ENCODE measurements around the gene ADAMTS16. TPM values are rescaled to one million over a fixed set of nuclear protein-coding genes. Genes with fewer than 3 reads are reported as not detected.

The ADAMTS16 gene
- total and polyA plus RNA-seq, 4 donors: 5.0 to 12.3 (median 6.5) TPM

DNA sequence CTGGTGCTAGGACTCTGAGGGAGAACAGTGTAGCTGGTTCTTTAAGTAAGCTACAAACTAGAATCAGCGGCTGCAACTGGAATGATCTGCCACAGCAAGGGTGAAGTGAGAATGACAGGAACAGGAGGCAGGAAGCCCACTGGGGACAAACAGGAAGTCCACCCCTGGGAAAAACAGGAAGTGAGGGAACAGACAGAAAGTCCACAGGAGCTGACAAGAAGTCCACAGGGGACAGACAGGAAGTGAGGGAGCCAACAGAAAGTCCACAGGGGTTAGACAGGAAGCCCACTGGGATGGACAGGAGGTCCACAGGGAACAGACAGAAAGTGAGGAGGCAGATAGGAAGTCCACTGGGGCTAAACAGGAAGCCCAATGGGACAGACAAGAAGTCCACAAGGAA lies 15.5 kb downstream of the ADAMTS16 start:
- Histone ChIP-seq H3K27ac (ENCODE audit: low read depth, low read length) (no peak overlapping the region), H3K9me3 (ENCODE audit: control insufficient read depth, insufficient read depth, low read length) (no peaks in the 10 kb centered on the region), H3K27me3 (ENCODE audit: control insufficient read depth, insufficient read depth, low read length) (no peaks in the 10 kb centered on the region), H3K4me1 (ENCODE audit: control insufficient read depth, insufficient read depth, low read length) (no peaks in the 10 kb centered on the region), H3K36me3 (ENCODE audit: control insufficient read depth, insufficient read depth, low read length) (no peaks in the 10 kb centered on the region), H3K4me3 (ENCODE audit: low read depth, low read length) (no peak overlapping the region)
- no peak for DNase-seq (ENCODE audit: low read depth in 4 of 6, low spot score in 6 of 6)
- WGBS (ENCODE audit: insufficient coverage): 90% methylated on average over 1 of the region's 1 CpG

DNA sequence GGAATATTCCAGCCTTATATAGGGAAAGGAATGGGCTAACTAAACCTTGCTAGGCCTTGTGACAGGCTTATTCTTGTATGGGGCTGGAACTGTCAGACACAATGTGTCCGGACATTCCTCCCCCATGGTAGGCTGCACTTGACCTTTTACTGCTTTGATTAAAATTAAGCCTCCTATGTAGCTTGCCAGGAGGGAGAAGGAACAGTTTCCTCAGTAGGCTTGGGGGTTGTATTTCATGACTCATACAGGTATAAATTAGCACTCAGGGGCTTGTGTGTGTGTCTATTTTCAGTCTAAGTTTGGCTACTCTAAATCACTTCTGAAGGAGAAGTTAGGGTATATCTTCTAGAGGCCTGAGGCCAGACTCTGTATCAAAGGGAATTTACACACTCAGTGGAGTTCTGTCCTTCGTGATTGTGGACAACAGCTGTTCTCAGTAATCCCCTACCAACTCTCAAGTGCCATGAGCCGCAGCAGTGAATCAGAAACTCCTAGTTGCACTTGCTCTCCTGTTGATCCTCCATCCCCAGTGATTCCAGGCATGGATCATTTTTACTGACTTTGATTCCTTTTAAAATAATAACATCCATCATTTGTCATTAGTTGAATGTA lies 16.4 kb downstream of the ADAMTS16 start:
- no peaks in the 10 kb centered on the region for H3K4me1 ChIP-seq (ENCODE audit: control insufficient read depth, insufficient read depth, low read length)
- no peaks in the 10 kb centered on the region for H3K27me3 ChIP-seq (ENCODE audit: control insufficient read depth, insufficient read depth, low read length)
- 60% methylated on average over 3 of the region's 3 CpGs for WGBS (ENCODE audit: insufficient coverage)
- H3K36me3 ChIP-seq (ENCODE audit: control insufficient read depth, insufficient read depth, low read length): no peaks in the 10 kb centered on the region
- DNase-seq (ENCODE audit: low read depth in 4 of 6, low spot score in 6 of 6): no peak
- no peak overlapping the region for H3K27ac ChIP-seq (ENCODE audit: low read depth, low read length)
- H3K4me3 ChIP-seq (ENCODE audit: low read depth, low read length): no peak overlapping the region
- H3K9me3 ChIP-seq (ENCODE audit: control insufficient read depth, insufficient read depth, low read length): no peaks in the 10 kb centered on the region

DNA sequence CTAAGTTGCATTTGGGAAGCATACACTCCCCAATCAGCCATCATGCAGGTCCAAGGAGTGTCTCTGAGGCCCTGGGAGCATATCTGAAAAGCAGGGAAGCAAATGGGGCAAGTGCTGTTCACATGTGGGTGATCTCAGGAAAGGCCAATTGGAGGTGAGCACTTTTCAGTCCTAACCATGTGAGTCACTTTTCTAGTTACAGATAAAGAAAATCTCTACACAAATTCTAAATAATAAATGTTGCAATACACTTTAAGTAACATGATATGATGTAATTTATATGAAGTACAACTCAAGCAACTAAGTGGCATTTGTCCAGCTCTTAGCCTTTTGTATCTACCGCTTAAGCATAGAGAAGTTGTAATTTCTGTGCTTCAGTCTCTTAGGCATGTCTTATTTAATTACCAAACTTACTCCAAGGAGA lies 18.4 kb downstream of the ADAMTS16 start:
- Histone ChIP-seq H3K27ac (ENCODE audit: low read depth, low read length) (no peak overlapping the region), H3K4me1 (ENCODE audit: control insufficient read depth, insufficient read depth, low read length) (no peaks in the 10 kb centered on the region), H3K36me3 (ENCODE audit: control insufficient read depth, insufficient read depth, low read length) (no peaks in the 10 kb centered on the region), H3K27me3 (ENCODE audit: control insufficient read depth, insufficient read depth, low read length) (no peaks in the 10 kb centered on the region), H3K4me3 (ENCODE audit: low read depth, low read length) (no peak overlapping the region), H3K9me3 (ENCODE audit: control insufficient read depth, insufficient read depth, low read length) (no peaks in the 10 kb centered on the region)
- WGBS (ENCODE audit: insufficient coverage): no CpG with 5 or more reads among the region's 1 CpG
- DNase-seq (ENCODE audit: low read depth in 4 of 6, low spot score in 6 of 6): no peak

DNA sequence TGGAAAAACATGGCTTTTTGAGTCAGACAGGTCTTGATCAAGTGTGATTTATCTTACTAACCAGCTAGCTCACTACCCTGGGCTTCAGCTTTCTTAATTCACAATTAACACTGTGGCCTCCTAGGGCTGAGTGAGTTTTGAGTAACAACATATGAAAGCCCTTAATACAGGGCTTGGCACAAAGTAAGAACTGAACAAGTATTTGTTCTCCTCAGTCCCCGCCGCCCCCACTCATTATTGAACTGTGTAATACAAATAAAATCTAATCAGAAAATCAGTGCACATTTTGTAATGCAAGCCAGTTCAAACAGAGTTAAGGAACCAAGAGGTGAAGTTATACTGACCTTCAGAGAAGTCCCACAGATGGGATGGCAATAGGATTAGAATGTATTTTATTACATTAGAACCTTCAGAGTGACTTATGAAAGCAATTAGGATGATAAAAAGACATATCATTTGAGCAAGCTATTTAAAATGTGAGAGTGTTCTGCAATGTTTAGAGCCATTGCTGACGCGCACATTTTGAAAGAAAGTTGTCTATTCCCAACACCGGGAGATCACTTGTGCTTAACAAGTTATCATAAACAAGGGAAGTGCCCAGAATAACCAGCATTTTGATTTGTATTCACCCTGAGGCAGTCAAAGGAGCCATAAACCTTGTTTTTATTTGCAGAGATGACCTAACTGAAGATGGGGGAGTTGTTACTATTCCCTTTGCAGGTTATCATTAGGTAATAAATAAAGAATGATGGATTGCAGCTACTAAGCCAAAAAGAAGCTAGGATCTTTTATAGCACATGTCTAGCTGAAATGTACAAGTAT lies 19.4 kb downstream of the ADAMTS16 start:
- WGBS (ENCODE audit: insufficient coverage): 49% methylated on average over 3 of the region's 5 CpGs
- peak in 1 of 6 donors; percentile 21 for DNase-seq (ENCODE audit: low read depth in 4 of 6, low spot score in 6 of 6)
- no peak overlapping the region for H3K27ac ChIP-seq (ENCODE audit: low read depth, low read length)
- H3K9me3 ChIP-seq (ENCODE audit: control insufficient read depth, insufficient read depth, low read length): no peaks in the 10 kb centered on the region
- no peak overlapping the region for H3K4me3 ChIP-seq (ENCODE audit: low read depth, low read length)
- H3K4me1 ChIP-seq (ENCODE audit: control insufficient read depth, insufficient read depth, low read length): peaks cover 4% of the 10 kb centered on the region
- no peaks in the 10 kb centered on the region for H3K36me3 ChIP-seq (ENCODE audit: control insufficient read depth, insufficient read depth, low read length)
- no peaks in the 10 kb centered on the region for H3K27me3 ChIP-seq (ENCODE audit: control insufficient read depth, insufficient read depth, low read length)

DNA sequence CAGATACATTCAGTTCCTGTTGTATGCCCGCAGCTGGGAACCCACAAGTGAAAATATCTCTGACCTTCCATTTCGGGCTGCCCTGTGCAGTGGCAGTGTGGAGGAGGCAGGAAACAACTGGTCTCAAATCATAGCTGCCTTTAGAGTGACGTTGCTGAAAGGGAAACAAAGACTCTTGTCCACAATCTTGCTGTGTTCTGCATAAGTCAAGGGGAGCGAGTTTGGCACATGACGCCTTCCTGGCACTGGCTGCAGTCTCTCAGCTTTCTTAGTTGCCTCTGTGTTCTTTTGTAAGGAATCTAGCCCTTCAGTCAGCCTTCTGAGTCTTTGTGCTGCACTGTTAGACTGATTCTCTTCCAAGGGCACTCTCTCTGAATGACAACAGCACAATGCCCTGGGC lies 24.0 kb downstream of the ADAMTS16 start:
- Histone ChIP-seq H3K27ac (ENCODE audit: low read depth, low read length) (peak overlapping the region; percentile 86), H3K9me3 (ENCODE audit: control insufficient read depth, insufficient read depth, low read length) (no peaks in the 10 kb centered on the region), H3K27me3 (ENCODE audit: control insufficient read depth, insufficient read depth, low read length) (no peaks in the 10 kb centered on the region), H3K4me1 (ENCODE audit: control insufficient read depth, insufficient read depth, low read length) (peaks cover 10% of the 10 kb centered on the region), H3K4me3 (ENCODE audit: low read depth, low read length) (no peak overlapping the region), H3K36me3 (ENCODE audit: control insufficient read depth, insufficient read depth, low read length) (no peaks in the 10 kb centered on the region)
- 38% methylated on average over 5 of the region's 5 CpGs for WGBS (ENCODE audit: insufficient coverage)
- peak in 2 of 6 donors; percentile 27 to 60 for DNase-seq (ENCODE audit: low read depth in 4 of 6, low spot score in 6 of 6)

DNA sequence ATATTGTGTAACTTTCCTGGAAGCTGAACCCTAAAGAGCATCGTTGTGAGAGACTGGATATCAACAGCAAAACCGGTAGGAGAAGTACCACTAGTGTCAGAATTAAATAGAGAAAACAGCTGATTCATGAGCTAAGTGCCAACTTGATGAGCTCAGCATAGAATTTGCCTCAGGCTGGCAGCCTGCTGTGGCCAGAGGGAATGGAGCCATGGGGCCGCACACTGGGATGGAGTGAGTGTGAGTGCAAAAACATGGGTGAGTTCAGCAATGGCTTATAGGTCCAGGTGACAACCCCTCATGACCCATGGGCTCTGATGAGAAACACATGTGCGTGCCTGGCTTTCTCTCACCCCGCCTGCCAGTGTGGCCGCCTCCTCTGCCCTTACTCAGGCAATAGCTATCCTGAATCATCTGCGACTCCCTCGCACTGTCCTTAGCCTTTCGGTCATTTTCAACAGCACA lies 25.4 kb downstream of the ADAMTS16 start:
- WGBS (ENCODE audit: insufficient coverage): 90% methylated on average over 9 of the region's 9 CpGs
- H3K4me1 ChIP-seq (ENCODE audit: control insufficient read depth, insufficient read depth, low read length): peaks cover 10% of the 10 kb centered on the region
- H3K9me3 ChIP-seq (ENCODE audit: control insufficient read depth, insufficient read depth, low read length): no peaks in the 10 kb centered on the region
- H3K4me3 ChIP-seq (ENCODE audit: low read depth, low read length): no peak overlapping the region
- H3K27me3 ChIP-seq (ENCODE audit: control insufficient read depth, insufficient read depth, low read length): no peaks in the 10 kb centered on the region
- H3K27ac ChIP-seq (ENCODE audit: low read depth, low read length): no peak overlapping the region
- DNase-seq (ENCODE audit: low read depth in 4 of 6, low spot score in 6 of 6): no peak
- no peaks in the 10 kb centered on the region for H3K36me3 ChIP-seq (ENCODE audit: control insufficient read depth, insufficient read depth, low read length)

DNA sequence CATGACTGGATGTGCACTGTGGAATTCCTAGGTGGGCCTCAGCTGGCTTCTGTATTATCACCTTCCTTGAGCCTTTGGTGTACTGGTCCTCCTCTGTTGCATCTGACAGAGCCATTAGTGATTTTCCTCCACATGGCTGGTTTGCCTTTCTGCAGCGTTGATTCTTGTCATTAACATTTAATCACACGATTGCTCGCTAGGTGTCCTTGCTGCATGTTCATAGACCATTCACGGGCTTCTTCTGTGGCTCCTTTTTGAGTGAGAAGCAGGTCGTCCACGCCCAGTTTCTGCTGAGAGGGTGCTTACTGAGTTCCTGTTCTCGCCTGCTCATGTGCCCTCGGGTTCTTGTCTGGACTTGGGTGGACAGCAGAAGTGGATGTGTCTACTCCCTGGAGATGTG lies 29.3 kb downstream of the ADAMTS16 start:
- DNase-seq (ENCODE audit: low read depth in 4 of 6, low spot score in 6 of 6): no peak
- Histone ChIP-seq H3K27ac (ENCODE audit: low read depth, low read length) (no peak overlapping the region), H3K9me3 (ENCODE audit: control insufficient read depth, insufficient read depth, low read length) (no peaks in the 10 kb centered on the region), H3K4me1 (ENCODE audit: control insufficient read depth, insufficient read depth, low read length) (peaks cover 6% of the 10 kb centered on the region), H3K4me3 (ENCODE audit: low read depth, low read length) (no peak overlapping the region), H3K27me3 (ENCODE audit: control insufficient read depth, insufficient read depth, low read length) (no peaks in the 10 kb centered on the region), H3K36me3 (ENCODE audit: control insufficient read depth, insufficient read depth, low read length) (no peaks in the 10 kb centered on the region)
- 96% methylated on average over 8 of the region's 8 CpGs for WGBS (ENCODE audit: insufficient coverage)

DNA sequence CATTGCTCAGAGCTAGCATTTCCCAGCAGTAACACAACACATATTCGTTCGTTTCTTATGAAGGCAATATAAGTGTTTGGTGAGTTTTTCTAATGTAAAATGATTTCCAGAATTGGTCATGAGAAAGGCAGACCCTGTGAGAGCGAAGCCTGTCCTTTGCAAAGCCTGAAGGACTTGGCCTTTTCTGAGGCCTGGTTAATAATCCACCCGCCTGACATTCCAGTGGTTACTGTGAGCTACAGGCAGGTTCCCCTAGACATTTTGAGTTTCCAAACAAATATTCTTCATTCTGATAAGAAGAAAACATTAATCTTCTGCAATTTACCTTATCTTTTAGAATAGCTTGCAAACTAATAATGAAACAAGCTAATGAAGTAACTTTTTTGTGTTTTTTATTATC lies 38.0 kb downstream of the ADAMTS16 start:
- Histone ChIP-seq H3K4me1 (ENCODE audit: control insufficient read depth, insufficient read depth, low read length) (peaks cover 4% of the 10 kb centered on the region), H3K27ac (ENCODE audit: low read depth, low read length) (no peak overlapping the region), H3K36me3 (ENCODE audit: control insufficient read depth, insufficient read depth, low read length) (no peaks in the 10 kb centered on the region), H3K9me3 (ENCODE audit: control insufficient read depth, insufficient read depth, low read length) (no peaks in the 10 kb centered on the region), H3K27me3 (ENCODE audit: control insufficient read depth, insufficient read depth, low read length) (no peaks in the 10 kb centered on the region), H3K4me3 (ENCODE audit: low read depth, low read length) (no peak overlapping the region)
- no peak for DNase-seq (ENCODE audit: low read depth in 4 of 6, low spot score in 6 of 6)
- 100% methylated on average over 1 of the region's 4 CpGs for WGBS (ENCODE audit: insufficient coverage)

DNA sequence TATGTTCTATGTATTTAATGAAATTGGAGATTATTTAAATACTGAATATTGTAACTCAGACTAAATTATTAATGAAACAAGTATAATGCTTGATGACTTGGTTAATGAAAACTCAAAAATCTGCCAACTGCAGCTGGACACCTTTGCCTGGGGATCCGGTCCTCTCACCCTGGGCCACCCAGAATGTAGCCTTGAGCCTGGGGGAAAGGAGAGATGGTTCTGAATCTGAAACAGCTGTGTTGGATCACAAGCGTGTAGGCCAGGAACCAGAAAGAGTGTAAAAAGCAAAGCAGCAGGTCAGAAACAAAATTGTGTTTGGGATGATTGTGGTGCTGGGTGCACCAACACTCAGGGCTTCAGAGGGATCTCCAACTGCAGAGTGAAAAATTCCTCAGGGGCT lies 38.5 kb downstream of the ADAMTS16 start:
- WGBS (ENCODE audit: insufficient coverage): 59% methylated on average over 2 of the region's 2 CpGs
- Histone ChIP-seq H3K4me1 (ENCODE audit: control insufficient read depth, insufficient read depth, low read length) (peaks cover 4% of the 10 kb centered on the region), H3K4me3 (ENCODE audit: low read depth, low read length) (no peak overlapping the region), H3K27ac (ENCODE audit: low read depth, low read length) (no peak overlapping the region), H3K9me3 (ENCODE audit: control insufficient read depth, insufficient read depth, low read length) (no peaks in the 10 kb centered on the region), H3K27me3 (ENCODE audit: control insufficient read depth, insufficient read depth, low read length) (no peaks in the 10 kb centered on the region), H3K36me3 (ENCODE audit: control insufficient read depth, insufficient read depth, low read length) (no peaks in the 10 kb centered on the region)
- no peak for DNase-seq (ENCODE audit: low read depth in 4 of 6, low spot score in 6 of 6)

DNA sequence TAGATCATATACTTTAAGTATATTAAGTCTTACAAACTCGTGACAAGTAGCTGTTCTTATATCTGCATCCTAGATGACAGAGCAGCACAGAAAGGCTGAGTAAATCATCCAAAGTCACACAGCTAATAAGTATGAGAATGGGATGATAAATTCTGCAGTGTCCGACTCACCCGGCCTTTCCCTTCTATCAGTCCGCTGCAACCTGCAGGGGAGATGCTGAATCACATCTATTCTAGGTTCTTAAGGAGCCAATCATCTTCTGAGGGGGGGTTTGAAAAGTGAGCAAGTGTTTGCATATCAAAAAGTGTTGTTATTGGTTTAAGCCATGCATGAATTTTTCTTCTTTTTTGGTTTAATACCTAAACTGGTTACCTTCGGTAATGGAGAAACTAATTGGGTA lies 38.9 kb downstream of the ADAMTS16 start:
- no CpG with 5 or more reads among the region's 5 CpGs for WGBS (ENCODE audit: insufficient coverage)
- peaks cover 4% of the 10 kb centered on the region for H3K4me1 ChIP-seq (ENCODE audit: control insufficient read depth, insufficient read depth, low read length)
- H3K36me3 ChIP-seq (ENCODE audit: control insufficient read depth, insufficient read depth, low read length): no peaks in the 10 kb centered on the region
- H3K4me3 ChIP-seq (ENCODE audit: low read depth, low read length): no peak overlapping the region
- no peaks in the 10 kb centered on the region for H3K27me3 ChIP-seq (ENCODE audit: control insufficient read depth, insufficient read depth, low read length)
- DNase-seq (ENCODE audit: low read depth in 4 of 6, low spot score in 6 of 6): no peak
- no peak overlapping the region for H3K27ac ChIP-seq (ENCODE audit: low read depth, low read length)
- H3K9me3 ChIP-seq (ENCODE audit: control insufficient read depth, insufficient read depth, low read length): no peaks in the 10 kb centered on the region

All from spinal cord (tissue), 10 donors.